Retinal pigment epithelial cell (primary cell): Measurements from ENCODE around the gene FTO.

ENCODE experiments used
- DNase-seq: peaks from one replicate; pipeline ENCODE4 v3.0.0-alpha.2; 2010; ENCODE audit warnings: low read depth
- H3K4me3 ChIP-seq: 2 replicates; pipeline ENCODE4 v1.5.1; 2011; ENCODE audit warnings: mild to moderate bottlenecking, low read length, control low read depth, moderate library complexity
- CTCF ChIP-seq: conservative IDR thresholded peaks from 2 replicates; pipeline ENCODE4 v1.5.1; 2011; ENCODE audit warnings: low read depth, low read length, control low read depth, inconsistent platforms

Gene FTO

GRCh38 chr16:54153240-54153934, 449.4 kb downstream of the FTO start:
- no peak for TF ChIP-seq CTCF
- DNase-seq, result no peak

GRCh38 chr16:54156349-54156748, 452.4 kb downstream of the FTO start:
- no peak overlapping the region for H3K4me3 ChIP-seq
- no peak for DNase-seq
- no peak for TF ChIP-seq CTCF

More at GRCh38 chr16:54153240-54153934, 449.4 kb downstream of the FTO start:
- H3K4me3 ChIP-seq, result no peak overlapping the region

- no peak overlapping the region for H3K4me3 ChIP-seq
- no peak for DNase-seq
- no peak for TF ChIP-seq CTCF
Observed at GRCh38 chr16:54158986-54159385, 455.0 kb downstream of the FTO start.

- no peak for DNase-seq
- H3K4me3 ChIP-seq, result no peak overlapping the region
- no peak for TF ChIP-seq CTCF
Observed at GRCh38 chr16:54159490-54160080, 455.6 kb downstream of the FTO start.

- no peak for DNase-seq
- H3K4me3 ChIP-seq, result no peak overlapping the region
- TF ChIP-seq CTCF, result no peak
Observed at GRCh38 chr16:54160252-54160860, 456.4 kb downstream of the FTO start.

- no peak for TF ChIP-seq CTCF
- no peak for DNase-seq
- no peak overlapping the region for H3K4me3 ChIP-seq
Observed at GRCh38 chr16:54160939-54161897, 457.3 kb downstream of the FTO start.
